ENCODE measurements around the gene CTAGE6.
"Not testable (repeated sequence)": the region's sequence is repeated elsewhere in the genome, so short reads cannot be mapped to it uniquely, and the experiment has no call there.

Gene CTAGE6

GRCh38 chr7:143715543-143716193, 41.8 kb downstream of the CTAGE6 start:
- not testable (repeated sequence) for DNase-seq (ENCODE audit: low read depth)

GRCh38 chr7:143714581-143715454, 42.7 kb downstream of the CTAGE6 start:
- not testable (repeated sequence) for DNase-seq (ENCODE audit: low read depth)

- DNase-seq (ENCODE audit: low read depth) = not testable (repeated sequence)
Observed at GRCh38 chr7:143712381-143712780, 45.1 kb downstream of the CTAGE6 start.

- DNase-seq (ENCODE audit: low read depth) = not testable (repeated sequence)
Observed at GRCh38 chr7:143711727-143712324, 45.7 kb downstream of the CTAGE6 start.

- not testable (repeated sequence) for DNase-seq (ENCODE audit: low read depth)
Observed at GRCh38 chr7:143709895-143710294, 47.6 kb downstream of the CTAGE6 start.

Measured in HS-27A (cell line).